HCT116 (cell line): ENCODE data around the gene CATSPERZ.

Source experiments
- ATF3 ChIP-seq: IDR thresholded peaks from 2 replicates; pipeline ENCODE4 v1.6.1; 2012
- CEBPB ChIP-seq: IDR thresholded peaks from 2 replicates; pipeline ENCODE4 v1.6.1; 2012; ENCODE audit warnings: low read depth
- CTCF ChIP-seq, 3 experiments: fragments of 200-600 bp in 1 of 3; sonication (generic) in 1 of 3; IDR thresholded peaks in 2 of 3; conservative IDR thresholded peaks in 1 of 3; 2 replicates each; pipeline ENCODE4 v1.5.1; 2012 to 2017; ENCODE audit warnings: low read depth in 2 of 3, low read length in 2 of 3, antibody characterized with exemption in 1 of 3, borderline replicate concordance in 1 of 3, control low read depth in 1 of 3, mild to moderate bottlenecking in 1 of 3, mixed read lengths in 1 of 3, mixed run types in 1 of 3, moderate library complexity in 1 of 3; ENCODE audit not compliant: insufficient read depth in 1 of 3
- EZH2 ChIP-seq: fragments of 200-600 bp; sonication (generic); IDR thresholded peaks from 2 replicates; pipeline ENCODE4 v1.6.1; 2017; ENCODE audit warnings: antibody characterized with exemption, mixed run types
- MAX ChIP-seq: IDR thresholded peaks from 2 replicates; pipeline ENCODE4 v1.6.1; 2012
- POLR2A ChIP-seq: IDR thresholded peaks from 2 replicates; pipeline ENCODE4 v1.7.0; 2011; ENCODE audit warnings: borderline replicate concordance; ENCODE audit not compliant: insufficient read depth, insufficient read length; ENCODE audit errors: extremely low read depth
- POLR2AphosphoS5 ChIP-seq: IDR thresholded peaks from 2 replicates; pipeline ENCODE4 v1.6.1; 2011; ENCODE audit warnings: mild to moderate bottlenecking, low read depth, low read length, moderate library complexity
- SRF ChIP-seq: IDR thresholded peaks from 2 replicates; pipeline ENCODE4 v1.6.1; 2012; ENCODE audit warnings: low read depth

- no peak for TF ChIP-seq POLR2AphosphoS5
- no peak for TF ChIP-seq POLR2A
- no peak for TF ChIP-seq CTCF (IDR thresholded peaks at IDR 0.05 in 2 of 3, conservative IDR thresholded peaks at IDR 0.05 in 1 of 3; ENCODE audit: borderline replicate concordance in 1 of 3, insufficient read depth in 1 of 3, low read depth in 2 of 3, low read length in 2 of 3)
- no peak for TF ChIP-seq CEBPB
- TF ChIP-seq SRF: no peak
- no peak for TF ChIP-seq MAX
- TF ChIP-seq ATF3: no peak
- no peak for TF ChIP-seq EZH2
These were observed 35.7 kb upstream of the CATSPERZ start for GRCh38 chr11:64264371-64264852.
